ENCODE results near the gene EFCAB6.

EFCAB6 gene

GRCh38 chr22:43481568-43482317 is 330.4 kb downstream of the EFCAB6 start:
- peak in 1 of 2 donors; percentile 3 for DNase-seq (ENCODE audit: low read depth in 2 of 2)

- no peak for DNase-seq (ENCODE audit: low read depth in 2 of 2)
Measured at GRCh38 chr22:43479962-43480361, 332.1 kb downstream of the EFCAB6 start.

- DNase-seq (ENCODE audit: low read depth in 2 of 2) = no peak
Measured at GRCh38 chr22:43479301-43479950, 332.7 kb downstream of the EFCAB6 start.

Data from stimulated activated CD8-positive, alpha-beta memory T cell treated with anti-CD3 and anti-CD28 coated beads, Interleukin-15, amount 100 ng/mL, for 48 hours (primary cell).